ENCODE data around the gene SPECC1.
"Not testable (repeated sequence)": the region's sequence is repeated elsewhere in the genome, so short reads cannot be mapped to it uniquely, and the experiment has no call there.

SPECC1 gene

DNA sequence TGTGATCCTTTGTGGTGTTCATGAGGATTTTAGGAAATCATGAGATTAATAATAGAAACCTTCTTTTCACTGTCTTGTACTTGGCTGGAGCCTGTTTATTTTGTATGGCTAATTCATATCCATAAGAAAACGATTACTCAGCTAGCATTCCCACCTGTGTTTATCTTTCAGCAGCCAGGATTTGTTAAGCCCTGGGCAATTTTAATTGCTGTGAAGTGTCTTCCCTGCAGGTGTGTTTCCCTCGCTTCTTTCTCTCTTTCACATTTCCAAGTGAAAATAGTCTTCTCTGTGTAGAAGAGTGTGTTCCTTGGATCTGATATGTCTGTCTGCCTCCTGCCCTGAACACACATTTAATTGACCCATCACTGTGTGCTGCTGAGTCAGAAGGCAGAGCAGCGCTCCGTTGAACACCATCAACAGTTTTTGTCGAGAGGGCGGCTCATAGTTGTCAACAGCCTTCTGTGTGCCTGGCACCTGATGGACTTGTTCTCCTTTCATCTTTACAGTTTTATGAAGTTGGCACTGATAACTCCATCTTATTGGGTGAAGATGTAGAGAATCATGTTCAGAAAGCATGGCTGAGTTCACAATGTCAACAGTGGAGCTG, 83.2 kb downstream of the SPECC1 start:
- TF ChIP-seq, protein P1, sequence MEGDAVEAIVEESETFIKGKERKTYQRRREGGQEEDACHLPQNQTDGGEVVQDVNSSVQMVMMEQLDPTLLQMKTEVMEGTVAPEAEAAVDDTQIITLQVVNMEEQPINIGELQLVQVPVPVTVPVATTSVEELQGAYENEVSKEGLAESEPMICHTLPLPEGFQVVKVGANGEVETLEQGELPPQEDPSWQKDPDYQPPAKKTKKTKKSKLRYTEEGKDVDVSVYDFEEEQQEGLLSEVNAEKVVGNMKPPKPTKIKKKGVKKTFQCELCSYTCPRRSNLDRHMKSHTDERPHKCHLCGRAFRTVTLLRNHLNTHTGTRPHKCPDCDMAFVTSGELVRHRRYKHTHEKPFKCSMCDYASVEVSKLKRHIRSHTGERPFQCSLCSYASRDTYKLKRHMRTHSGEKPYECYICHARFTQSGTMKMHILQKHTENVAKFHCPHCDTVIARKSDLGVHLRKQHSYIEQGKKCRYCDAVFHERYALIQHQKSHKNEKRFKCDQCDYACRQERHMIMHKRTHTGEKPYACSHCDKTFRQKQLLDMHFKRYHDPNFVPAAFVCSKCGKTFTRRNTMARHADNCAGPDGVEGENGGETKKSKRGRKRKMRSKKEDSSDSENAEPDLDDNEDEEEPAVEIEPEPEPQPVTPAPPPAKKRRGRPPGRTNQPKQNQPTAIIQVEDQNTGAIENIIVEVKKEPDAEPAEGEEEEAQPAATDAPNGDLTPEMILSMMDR (IDR thresholded peaks at IDR 0.05; ENCODE audit: extremely low read depth, missing control alignments) = no peak
- DNase-seq (ENCODE audit: low spot score) = no peak

DNA sequence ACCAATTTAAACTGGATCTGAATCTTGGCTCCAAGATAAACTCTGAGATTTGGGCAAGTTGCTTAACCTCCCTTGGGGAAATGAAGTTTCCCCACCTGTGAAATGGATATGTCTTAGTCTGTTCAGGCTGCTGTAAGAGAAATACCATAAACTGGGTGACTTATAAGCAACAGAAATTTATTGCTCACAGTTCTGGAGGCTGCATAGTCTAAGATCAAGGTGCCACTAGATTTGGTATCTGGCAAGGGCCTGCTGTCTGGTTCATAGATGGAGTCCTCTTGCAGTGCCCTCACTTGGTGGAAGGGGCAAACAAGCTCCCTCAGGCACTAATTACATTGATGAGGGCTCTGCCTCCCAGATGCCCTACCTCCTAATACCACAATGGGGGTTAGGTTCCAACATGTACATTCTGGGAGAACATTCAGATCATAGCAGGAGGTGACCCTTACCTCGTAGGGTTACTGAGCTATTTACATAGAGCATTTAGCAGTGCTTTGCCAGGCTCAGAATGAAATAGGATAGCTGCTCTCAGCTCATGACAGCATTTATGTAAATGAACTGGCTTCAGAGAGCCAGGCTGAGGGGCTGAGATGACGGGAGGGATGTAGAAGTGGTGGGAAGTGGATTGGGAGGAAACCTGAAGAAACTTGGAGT, 83.9 kb downstream of the SPECC1 start:
- DNase-seq (ENCODE audit: low spot score) = no peak
- TF ChIP-seq, protein P1 (IDR thresholded peaks at IDR 0.05; ENCODE audit: extremely low read depth, missing control alignments) = no peak

DNA sequence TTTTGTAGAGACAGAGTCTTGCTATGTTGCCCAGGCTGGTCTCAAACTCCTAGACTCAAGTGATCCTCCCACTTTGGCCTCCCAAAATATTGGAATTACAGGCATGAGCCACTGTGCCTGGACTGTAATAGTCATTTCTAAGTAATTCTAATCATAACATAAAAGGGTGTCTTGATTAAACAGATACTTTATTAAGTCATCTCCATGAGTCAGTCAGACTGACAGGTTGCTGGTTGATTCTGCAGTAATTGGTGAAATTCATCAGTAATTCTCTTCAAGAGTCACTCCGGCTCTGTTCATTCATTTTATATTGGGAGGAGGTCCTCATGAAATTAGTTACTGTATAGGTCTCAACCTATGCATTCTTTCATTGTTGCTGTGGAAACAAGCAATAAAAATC, 85.6 kb downstream of the SPECC1 start:
- TF ChIP-seq, protein P1 (IDR thresholded peaks at IDR 0.05; ENCODE audit: extremely low read depth, missing control alignments) = no peak
- no peak for DNase-seq (ENCODE audit: low spot score)

DNA sequence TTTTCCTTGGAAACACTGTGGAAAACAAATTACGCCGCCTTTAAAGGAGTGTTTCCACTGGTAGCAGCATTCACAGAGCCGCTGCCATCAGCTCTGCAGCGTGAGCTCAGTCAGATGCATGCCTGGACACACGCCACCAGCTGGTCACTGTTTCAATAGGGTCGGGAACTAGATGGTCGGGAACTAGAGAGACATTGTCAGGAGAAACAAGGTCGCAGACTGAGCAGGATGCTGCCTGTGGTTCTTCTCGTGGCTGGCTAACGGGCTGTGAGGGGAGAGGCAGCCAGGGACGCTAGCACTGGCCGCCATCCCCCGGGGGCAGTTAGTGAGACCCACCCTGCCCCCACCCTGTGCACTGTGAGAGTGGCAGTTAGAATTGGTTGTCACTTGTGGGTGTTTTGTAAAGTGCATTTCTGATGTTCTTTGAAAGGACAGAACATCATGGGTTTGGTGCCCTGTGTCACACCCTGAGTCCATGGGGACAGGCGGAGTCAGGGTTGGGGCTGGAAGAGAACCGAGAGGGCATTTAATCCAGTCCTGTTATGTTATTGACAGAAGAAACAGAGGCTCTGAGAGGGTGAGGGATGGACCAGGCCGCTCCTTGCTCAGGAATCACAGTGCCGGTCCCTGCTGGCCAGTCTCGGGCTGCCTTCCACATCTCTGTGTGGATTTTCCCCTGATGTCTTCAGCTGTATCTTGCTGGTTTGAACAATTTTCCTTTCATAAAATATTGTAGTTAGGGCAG, 86.3 kb downstream of the SPECC1 start:
- TF ChIP-seq, protein P1 (IDR thresholded peaks at IDR 0.05; ENCODE audit: extremely low read depth, missing control alignments) = no peak
- DNase-seq (ENCODE audit: low spot score) = no peak

DNA sequence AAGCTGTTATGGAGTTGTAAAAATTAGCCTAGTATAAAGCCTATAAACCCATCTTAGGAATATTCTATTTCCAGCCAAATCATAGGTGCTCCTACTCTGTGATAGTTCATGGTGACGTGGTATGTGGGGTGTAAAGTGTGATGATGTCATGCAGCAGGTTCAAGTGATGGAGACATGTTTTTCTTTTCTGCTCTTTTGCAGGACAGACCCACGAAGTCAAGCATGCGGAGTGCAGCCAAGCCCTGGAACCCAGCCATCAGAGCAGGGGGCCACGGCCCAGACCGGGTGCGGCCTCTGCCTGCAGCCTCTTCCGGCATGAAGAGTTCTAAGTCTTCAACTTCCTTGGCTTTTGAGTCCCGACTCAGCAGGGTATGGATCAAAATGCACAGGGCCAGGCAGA, 87.3 kb downstream of the SPECC1 start:
- TF ChIP-seq, protein P1 (IDR thresholded peaks at IDR 0.05; ENCODE audit: extremely low read depth, missing control alignments) = no peak
- no peak for DNase-seq (ENCODE audit: low spot score)

DNA sequence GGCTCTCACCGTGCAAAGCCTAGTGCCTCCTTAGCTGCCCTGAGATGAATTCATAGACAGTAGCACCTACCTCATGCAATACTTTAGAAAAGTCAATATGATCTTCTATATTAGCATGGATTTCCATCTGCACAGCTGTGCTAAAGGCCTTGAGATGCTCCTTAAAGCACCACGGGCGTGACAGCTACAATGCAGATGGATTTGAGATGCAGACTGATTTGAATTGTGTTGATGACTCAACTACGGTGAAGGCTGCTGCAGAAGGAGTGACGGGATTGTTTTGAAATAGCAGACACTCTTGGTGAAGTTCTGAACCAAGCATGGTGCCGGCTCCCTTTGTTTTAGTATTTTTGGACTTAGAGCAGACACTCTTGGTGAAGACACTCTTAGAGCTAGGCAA, 88.2 kb downstream of the SPECC1 start:
- TF ChIP-seq, protein P1 (IDR thresholded peaks at IDR 0.05; ENCODE audit: extremely low read depth, missing control alignments) = no peak
- DNase-seq (ENCODE audit: low spot score) = no peak

DNA sequence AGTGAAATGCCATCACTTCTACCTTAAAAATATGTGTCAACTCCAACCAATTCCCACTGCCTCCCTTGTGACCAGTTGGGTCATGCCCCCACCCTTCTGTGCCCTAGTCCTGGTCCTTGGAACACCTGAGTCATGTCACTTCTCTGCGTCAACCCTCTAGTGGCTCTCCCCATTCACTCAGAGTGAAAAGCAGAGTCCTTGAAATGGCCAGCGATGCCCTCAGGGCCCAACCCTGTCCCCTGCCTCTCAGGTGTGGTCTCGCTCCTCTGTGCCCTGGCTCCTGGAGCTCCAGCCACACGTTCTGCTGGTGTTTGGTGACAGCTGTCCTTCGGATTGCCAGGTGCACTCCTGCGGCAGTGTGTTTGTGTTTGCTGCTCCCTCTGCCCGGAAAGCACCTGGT, 89.2 kb downstream of the SPECC1 start:
- TF ChIP-seq, protein P1 (IDR thresholded peaks at IDR 0.05; ENCODE audit: extremely low read depth, missing control alignments) = no peak
- no peak for DNase-seq (ENCODE audit: low spot score)

DNA sequence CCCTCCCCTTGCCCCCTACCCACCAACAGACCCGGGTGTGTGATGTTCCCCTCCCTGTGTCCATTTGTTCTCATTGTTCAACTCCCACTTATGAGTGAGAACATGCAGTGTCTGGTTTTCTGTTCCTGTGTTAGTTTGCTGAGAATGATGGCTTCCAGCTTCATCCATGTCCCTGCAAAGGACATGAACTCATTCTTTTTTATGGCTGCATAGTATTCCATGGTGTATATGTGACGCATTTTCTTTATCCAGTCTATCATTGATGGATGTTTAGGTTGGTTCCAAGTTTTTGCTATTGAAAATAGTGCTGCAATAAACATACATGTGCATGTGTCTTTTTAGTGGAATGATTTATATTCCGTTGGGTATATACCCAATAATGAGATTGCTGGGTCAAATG, 91.6 kb downstream of the SPECC1 start:
- DNase-seq (ENCODE audit: low spot score) = not testable (repeated sequence)

Measured in GM20000 (cell line).